Right ventricle myocardium superior (tissue), 1 donor: ENCODE measurements around the gene OPN4. TPM values are rescaled to one million over a fixed set of nuclear protein-coding genes. Genes with fewer than 3 reads are reported as not detected.

Experiments used
- ATAC-seq: fragments of 200-7000 bp; cut with Tn5 transposase; one replicate; pipeline ENCODE4 v1.9.1; 2020; ENCODE audit warnings: mild to moderate bottlenecking; ENCODE audit not compliant: poor library complexity
- DNase-seq: peaks from one replicate; pipeline ENCODE4 v3.0.0-alpha.2; 2020
- intact Hi-C: fragments of 100-400 bp; cut with DNase I; formaldehyde crosslinking; loops from one replicate; pipeline ENCODE4 v1.11.2; 2022
- total RNA-seq: library from RNA; stranded (reverse); fragmentation: NEBNext Ultra II Directional; extraction: Animal tissue kit (Norgen Biotek cat#: 25700); gene quantifications from one replicate; pipeline ENCODE4 v1.2.1, GENCODE V29; 2021
- donor health status: DM: no; HTN: yes; CAD: no; lungs with severe emphysema.

The OPN4 gene
- total RNA-seq, 1 donor from 2014 or later: 0.40 TPM

DNA sequence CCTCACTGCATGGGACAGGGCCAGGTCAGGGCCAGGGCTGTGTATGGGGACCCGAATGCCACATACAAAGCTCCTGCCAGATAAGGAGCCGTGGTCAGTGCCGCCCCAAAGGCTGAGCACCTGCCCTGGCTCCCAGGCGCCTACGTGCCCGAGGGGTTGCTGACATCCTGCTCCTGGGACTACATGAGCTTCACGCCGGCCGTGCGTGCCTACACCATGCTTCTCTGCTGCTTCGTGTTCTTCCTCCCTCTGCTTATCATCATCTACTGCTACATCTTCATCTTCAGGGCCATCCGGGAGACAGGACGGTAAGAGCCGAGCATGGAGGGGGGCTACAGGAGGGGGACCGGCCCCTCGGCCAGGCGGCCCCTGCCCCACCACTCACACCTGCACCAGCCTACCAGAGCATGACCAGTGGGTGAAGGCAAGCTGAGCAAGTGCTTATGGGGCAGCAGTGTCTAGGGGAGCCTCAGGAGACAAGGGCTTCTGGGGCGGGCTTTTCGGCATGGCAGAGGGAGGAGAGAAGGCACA, 4.9 kb downstream of the OPN4 start:
- no peak for ATAC-seq
- DNase-seq: no peak
- intact Hi-C loops: no loop called here

DNA sequence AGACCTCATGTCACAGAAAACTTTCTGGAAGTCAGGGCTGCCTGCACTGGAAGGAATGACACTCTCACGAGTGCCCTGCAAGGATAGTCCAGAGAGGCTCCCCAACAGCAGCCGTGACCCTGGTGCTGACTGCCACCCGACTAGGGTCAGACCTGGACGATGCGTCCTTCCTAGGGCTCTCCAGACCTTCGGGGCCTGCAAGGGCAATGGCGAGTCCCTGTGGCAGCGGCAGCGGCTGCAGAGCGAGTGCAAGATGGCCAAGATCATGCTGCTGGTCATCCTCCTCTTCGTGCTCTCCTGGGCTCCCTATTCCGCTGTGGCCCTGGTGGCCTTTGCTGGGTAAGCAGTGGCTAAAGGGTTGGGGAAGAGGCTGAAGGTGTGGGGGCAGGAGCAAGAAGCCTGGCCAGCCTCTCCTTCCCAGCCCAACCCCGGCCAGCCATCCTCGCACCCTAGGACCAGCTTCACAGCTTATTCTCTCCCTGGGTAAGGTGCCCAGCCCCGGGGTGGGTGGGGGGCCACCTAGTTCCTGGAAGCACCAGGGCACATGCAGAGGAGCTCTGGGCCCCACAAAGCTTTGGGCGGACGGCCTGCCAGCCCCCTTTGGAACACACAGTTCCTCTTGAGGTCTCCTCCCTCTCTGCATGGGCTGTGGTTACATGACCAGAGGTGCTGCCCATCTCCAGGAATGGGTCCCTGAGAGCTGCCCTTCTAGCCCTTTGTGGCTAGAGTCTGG, 5.5 kb downstream of the OPN4 start:
- ATAC-seq: no peak
- intact Hi-C loops: no loop called here
- peak; percentile 40 for DNase-seq

DNA sequence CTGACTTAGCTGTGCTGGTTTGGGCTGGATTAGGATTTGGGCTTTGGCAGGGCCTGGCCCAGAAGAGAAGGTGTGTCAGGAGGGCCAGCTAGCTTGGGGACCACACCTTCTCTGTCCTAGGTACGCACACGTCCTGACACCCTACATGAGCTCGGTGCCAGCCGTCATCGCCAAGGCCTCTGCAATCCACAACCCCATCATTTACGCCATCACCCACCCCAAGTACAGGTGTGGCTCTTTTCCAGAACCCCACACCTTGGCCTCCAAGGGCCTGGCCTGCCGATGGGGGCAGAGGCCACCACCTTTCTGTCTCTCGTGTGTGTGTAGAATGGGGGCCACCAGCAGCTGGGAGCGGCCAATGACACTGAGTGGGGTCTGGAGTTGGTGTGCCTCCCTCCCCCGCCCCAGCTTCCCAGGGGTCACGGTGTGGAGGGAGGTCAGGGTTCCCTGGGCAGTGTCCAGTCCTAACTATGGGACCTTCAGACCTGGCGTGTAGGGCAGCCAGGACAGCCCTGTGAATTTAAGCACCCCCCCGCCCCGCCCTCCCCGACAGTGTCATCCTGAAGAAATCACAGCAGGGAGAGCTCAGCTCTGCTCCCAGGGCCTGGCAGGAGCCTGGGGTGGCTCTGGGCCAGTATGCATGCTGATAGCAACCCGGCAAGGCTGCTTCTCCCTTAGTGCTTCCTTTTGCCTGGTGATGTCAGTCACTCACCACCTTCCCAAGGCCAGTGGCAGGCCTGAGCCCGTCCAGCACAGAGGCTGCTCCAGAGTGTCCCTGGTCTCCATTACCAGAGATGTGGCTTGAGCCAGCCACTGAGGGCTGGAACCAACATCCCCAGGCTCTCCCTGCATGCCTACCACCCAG, 7.0 kb downstream of the OPN4 start:
- peak; percentile 90 for DNase-seq
- intact Hi-C loops: no loop called here

DNA sequence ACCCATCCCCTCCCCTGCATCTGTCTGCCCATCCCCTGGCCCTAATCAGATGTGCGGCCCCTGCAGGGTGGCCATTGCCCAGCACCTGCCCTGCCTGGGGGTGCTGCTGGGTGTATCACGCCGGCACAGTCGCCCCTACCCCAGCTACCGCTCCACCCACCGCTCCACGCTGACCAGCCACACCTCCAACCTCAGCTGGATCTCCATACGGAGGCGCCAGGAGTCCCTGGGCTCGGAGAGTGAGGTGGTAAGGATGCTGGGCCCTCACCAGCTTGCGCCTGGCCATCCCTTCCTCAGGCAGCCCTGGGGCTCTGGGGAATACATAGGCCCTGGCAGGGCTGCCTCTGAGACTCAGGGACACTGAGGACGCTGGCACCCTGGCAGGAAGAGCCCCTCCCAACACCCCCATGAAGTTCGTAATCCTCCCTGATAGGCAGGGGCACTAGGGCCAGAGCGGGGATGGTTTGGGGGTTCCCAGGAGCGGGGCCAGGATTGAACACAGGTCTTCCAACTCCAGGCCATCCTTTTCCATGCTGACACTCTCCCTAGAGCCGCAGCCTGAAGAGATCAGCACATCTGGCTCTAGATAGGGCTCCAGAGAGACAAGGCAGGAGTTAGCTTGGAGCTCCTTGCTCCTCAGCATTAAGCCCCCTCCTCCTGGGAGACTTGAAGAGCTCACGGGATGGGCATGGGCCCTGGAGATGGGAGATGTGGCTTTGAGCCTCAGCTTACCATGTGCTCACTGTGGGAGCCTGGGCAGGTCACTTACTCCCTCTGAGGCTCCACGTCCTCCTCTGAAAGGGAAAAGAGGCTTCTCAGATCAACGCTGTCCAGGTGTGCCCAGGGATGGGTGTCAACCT, 8.1 kb downstream of the OPN4 start:
- intact Hi-C loops: no loop called here
- ATAC-seq (no peak), DNase-seq (peak; percentile 38)

More for the DNA sequence above, 7.0 kb downstream of the OPN4 start:
- ATAC-seq: peak; percentile 36

DNA sequence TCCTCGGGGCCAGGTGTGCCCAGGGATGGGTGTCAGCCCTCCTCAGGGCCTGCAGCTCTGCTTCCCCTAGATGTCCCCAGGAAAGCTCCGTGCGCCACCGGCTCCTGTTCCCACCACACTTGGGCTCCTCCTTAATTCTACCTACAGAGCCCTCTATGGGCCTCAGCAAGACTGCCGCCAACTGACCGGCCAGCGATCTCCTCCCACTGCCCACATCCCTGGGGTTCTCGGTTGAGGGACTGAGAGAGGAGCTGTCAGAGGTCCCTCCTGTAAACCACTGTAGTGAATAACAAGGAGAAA, 8.6 kb downstream of the OPN4 start:
- intact Hi-C loops: no loop called here
- DNase-seq (peak; percentile 47), ATAC-seq (no peak)

DNA sequence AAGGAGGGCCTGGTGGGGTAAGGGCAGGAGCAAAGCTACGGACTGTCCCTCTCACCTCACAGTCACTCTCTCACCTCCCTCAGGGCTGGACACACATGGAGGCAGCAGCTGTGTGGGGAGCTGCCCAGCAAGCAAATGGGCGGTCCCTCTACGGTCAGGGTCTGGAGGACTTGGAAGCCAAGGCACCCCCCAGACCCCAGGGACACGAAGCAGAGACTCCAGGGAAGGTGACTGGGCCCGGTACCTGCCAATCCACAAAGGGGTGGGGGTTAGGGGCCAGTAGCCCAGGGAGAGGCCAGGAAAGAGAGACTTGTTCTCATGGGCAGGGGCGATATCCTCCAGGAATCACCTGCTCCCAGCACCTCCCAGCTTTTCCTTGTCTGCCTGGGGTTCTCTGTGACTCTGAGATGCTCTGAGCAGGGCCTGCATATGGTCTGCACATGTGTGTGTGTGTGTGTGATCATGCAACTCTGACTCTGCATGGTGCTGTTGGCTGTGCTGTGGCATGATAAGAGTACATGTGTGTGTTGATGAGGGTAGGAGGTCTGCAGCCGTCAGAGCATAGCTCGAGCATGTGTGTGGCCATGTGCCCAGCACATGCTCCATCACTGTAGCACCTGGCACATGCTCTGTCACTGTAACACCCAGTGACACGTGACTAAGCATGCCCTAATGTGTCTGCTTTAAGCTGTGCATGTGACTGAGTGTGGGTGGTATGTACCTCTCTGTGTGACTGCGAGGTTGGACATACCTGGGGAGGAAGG, 9.4 kb downstream of the OPN4 start:
- intact Hi-C loops: no loop called here
- no peak for ATAC-seq

DNA sequence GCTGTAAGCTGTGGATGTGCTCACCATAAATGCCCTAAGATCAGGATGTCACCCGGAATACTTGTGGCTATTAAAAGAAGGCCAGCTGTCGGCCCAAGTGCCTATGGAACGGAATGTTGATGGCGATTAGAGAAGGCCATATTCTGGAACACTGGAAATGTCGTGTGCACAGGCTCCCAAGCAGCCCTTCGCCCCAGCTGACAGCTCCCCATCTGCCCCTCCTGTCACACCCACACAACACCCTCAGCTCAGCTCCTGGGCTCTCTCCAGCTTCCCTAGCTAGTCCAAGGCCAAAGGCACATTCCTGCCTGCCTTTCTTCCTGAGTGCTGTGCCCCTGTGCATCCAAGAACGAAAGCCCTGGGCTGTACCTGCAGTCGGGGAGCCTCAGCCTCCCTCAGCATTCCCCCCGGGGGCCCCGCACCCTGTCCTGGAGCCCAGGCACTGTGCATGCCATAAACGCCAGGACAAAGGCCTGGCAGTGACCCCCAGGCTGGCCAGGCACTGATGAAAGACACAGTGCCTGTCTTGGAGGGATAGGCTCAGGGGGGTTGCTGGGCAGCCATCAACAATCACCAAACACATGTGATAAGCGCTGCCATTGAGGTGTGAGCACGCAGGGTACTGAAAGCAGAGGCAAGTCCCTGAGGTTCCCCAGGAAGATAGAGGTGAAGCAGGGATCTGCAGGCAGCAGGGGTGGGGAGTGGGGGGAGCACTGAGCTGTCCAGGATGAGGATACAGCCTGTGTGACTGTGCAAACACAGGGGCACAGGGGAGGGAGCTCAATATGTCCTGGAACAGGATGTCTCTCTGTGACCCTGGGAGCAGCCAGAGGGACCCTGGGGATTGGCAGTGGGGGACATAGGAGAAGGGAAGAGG, 10.2 kb downstream of the OPN4 start:
- intact Hi-C loops: no loop called here
- ATAC-seq (peak; percentile 28), DNase-seq (peak; percentile 82)

More for the DNA sequence above, 9.4 kb downstream of the OPN4 start:
- DNase-seq: peak; percentile 46

DNA sequence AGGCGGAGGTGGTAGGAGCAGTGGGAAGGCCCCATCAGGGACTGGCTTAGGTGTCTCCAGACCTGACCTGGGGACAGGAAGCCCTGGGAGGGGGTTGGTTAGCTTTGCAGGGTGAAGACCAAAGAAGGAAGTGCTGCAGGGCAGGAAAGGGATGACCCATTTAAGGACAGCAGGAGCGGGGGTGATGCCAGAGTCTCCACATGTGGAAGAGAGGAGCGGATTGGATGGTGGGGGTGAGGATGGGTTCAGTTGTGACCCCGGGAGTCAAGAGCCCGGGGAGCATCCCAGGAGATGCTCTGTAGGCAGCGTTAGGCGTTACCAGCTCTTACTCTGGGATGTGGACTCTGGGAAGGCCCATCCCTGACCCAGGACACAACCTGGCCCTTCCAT, 10.9 kb downstream of the OPN4 start:
- ATAC-seq: no peak
- no peak for DNase-seq
- intact Hi-C loops: no loop called here

DNA sequence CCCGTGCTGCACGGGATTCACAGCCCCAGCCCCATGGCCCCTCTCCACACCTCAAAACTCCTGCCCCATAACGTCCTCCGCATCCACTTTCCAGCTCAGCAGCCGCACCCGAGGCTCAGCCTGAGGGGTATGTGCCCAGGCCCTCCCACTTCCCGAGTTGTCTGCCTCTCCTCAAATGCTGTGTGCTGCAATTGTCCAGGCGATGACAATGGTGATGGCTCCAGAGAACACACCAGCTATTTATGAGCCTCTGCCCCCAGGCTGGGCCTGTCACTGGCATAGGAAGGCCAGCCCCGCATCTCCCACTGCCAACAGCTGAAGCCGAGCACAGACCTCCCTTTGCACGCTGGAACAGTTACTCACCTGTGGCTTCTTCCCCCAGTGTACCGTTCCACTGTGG, 11.5 kb downstream of the OPN4 start:
- intact Hi-C loops: no loop called here
- ATAC-seq (peak; percentile 14), DNase-seq (peak; percentile 75)

DNA sequence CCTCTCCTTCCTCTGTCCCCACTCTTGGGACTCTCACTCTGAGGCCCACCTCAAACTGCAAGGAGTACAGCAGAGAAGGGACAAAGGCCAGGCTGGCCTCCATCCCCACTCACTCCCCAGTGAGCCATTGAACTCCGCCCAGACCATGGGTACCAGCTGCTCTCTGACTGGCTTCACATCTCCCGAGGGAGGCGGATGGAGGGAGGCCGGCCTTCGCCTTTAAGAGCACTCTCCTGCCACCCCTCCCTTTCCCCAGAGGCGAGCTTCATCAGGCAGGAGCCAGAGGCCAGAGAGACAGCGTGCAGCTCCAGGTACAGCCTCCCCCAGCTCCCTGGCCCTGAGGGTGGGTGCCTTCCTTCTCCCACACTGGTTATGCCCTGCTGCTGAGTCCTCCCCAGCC, 12.2 kb downstream of the OPN4 start:
- ATAC-seq (peak; percentile 19), DNase-seq (peak; percentile 77)
- intact Hi-C loops: no loop called here

DNA sequence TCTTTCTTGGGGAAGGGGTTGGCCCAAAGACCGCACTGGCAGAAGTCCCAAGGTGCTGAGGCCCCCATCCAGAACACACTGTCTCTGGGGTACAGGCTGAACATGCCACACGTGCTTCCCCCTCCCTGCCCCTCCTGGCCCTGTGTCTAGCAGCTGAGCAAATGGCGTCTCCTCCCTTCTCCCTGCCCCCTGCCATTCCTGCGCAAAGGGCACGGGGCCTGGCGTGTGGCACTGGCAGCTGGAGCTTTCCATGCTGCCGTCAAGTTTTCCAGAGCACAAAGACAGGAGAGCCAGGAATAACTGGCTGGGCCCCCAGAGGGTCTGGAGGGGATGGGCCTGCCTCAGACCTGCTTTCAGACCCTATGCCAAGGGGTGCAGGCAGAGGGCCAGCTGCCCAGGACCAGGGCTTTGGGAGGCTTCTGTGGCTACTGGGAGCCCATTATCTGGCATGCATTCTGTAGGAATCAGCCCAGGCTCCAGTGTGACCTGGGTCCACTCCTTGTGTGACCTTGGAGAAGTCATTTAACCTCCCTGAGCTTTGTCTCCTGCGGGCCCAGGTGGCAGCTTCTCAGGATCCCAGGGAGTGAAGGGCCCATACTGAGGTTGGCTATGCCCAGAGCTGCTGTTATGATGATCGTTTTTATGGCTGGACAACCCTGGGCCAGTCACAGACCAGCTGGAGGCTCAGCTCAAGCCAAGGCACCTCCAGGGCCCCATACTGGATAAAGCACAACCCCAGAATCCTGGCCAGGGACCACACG, 13.3 kb downstream of the OPN4 start:
- peak; percentile 79 for DNase-seq
- peak; percentile 31 for ATAC-seq
- intact Hi-C loops: no loop called here

DNA sequence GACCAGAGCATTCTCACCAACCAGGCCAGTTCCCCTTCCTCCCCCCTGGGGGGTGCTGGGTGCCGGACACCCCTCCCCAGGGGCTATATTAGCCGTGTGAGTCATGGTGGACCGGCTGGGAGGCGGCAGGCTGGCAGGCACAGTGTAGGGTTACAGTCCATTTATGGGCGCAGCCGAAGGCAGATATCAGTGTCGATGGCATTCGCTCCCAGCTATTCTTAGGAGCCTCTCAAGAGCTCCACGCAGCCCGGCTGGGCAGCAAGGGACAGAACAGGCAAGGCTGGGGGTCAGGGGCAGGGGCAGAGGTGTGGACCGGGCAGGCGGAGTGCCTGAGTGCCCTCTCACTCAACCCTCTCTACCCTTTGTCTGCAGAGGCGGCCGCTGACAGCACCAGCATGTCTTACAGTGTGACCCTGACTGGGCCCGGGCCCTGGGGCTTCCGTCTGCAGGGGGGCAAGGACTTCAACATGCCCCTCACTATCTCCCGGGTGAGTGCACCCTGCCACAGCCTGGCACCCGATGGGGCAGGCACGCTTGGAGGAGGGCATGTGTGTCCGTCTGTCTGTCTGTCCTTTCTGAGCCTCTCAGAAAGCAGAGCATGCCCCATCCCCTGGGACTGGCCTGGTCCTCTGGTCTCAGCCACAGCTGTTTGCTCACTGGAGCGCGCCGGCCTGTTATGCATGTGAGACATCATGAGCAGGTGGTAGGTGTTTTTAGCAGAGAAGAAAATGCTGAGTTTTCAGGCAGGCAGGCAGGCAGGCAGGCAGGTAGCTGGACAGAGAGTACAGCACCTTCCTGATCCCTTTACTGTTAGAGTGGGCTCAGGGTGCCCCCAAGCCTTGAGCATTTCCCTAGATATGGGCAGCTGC, 14.2 kb downstream of the OPN4 start, which contains the start of gene LDB3:
Gene LDB3, plus strand, starts transcription at position 215 of the 869 bp plus-strand sequence. Its CDS starts 181 bp downstream, at position 396.
- ATAC-seq (peak; percentile 35), DNase-seq (peak; percentile 84)
- intact Hi-C loops: no loop called here

DNA sequence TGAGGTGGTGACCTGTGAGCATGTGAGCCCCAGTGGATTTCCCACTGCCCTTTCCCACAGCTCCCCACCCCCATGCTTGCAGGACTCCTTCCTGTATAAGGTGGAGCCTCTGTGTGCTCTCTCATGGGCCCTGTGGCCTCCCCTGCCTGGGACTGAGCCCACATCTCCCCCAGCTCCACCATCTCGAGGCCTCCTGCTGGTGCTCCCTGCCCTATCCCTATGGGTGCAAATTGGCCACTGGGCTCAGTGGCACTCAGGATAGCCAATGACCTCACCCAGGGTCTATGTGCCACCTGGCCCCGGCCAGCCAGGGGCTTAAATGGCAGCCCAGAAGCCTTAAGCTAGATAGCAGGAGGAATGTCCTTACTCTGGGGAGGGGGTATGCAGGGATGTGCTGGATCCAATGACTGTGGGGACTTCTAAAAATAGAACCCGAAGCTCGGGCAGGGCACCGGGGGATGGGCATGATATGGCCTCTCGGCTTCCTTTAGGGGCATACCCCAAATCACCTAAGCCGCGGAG, 16.0 kb downstream of the OPN4 start:
- DNase-seq: no peak
- intact Hi-C loops: no loop called here
- ATAC-seq: no peak

DNA sequence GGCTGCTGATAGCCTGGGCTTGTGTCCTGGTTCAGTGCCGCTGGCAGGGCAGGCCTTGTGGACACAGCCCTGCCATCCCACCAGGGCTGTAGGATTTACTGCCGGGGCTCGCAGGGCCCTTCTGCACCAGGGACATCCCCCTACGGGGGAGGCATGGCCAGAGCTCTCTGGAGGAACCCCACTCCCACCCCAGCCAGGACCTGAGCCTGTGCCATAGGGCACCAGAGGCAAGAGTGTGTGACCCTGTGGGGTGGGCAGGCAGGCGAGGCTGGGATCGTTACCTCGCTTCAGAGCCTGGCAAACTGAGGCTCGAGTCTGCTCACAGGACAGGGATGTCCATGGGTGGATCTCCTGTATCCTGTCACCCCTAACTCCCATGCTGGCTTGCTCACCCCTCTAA, 16.5 kb downstream of the OPN4 start:
- DNase-seq: no peak
- intact Hi-C loops: no loop called here
- no peak for ATAC-seq

DNA sequence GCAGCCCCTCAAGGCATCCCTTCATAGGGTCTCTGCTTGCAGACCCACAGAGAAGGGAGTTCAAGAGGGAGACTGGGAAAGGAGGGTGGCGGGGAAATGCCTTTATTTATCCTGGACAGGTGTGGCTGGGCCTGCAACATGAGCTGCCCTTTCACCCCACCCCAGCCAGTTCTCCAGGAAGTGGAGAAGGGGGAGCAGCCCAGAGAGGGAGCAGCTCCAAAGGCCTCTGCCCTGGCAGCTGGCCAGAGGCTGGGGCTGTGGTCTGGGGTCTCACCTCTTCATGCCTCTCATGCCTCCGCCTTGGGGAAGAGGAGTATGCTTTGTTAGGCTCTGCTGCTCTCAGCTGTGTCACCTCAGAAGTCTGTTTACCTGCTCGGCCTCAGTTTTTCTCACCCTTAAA, 17.1 kb downstream of the OPN4 start:
- intact Hi-C loops: no loop called here
- DNase-seq: no peak
- ATAC-seq: no peak
